ENCODE data around the gene SYTL2. TPM values are rescaled to one million over a fixed set of nuclear protein-coding genes. Genes with fewer than 3 reads are reported as not detected.
A peak's percentile ranks its signal among the peaks of the same experiment; 100 is the strongest.

The SYTL2 gene
- total and polyA plus RNA-seq, 12 donors, result 2.9 to 16.1 (median 5.1) TPM

- DNase-seq (no peak), ATAC-seq (no peak)
- intact Hi-C loops (cut with DNase I), result no loop called here
- H3K4me3 ChIP-seq, result no peak overlapping the region
- 81 to 89% methylated on average over 1 of the region's 1 CpG for WGBS, 2 donors
- TF ChIP-seq, protein P1, sequence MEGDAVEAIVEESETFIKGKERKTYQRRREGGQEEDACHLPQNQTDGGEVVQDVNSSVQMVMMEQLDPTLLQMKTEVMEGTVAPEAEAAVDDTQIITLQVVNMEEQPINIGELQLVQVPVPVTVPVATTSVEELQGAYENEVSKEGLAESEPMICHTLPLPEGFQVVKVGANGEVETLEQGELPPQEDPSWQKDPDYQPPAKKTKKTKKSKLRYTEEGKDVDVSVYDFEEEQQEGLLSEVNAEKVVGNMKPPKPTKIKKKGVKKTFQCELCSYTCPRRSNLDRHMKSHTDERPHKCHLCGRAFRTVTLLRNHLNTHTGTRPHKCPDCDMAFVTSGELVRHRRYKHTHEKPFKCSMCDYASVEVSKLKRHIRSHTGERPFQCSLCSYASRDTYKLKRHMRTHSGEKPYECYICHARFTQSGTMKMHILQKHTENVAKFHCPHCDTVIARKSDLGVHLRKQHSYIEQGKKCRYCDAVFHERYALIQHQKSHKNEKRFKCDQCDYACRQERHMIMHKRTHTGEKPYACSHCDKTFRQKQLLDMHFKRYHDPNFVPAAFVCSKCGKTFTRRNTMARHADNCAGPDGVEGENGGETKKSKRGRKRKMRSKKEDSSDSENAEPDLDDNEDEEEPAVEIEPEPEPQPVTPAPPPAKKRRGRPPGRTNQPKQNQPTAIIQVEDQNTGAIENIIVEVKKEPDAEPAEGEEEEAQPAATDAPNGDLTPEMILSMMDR (IDR thresholded peaks at IDR 0.05), result no peak
- no peaks in the 10 kb centered on the region for H3K9me3 ChIP-seq
- H3K27ac ChIP-seq, result no peak overlapping the region
- H3K36me3 ChIP-seq, result no peaks in the 10 kb centered on the region
- no peaks in the 10 kb centered on the region for H3K27me3 ChIP-seq
- H3K4me1 ChIP-seq, result peaks cover 0 to 28% (median 0%) of the 10 kb centered on the region in 9 donors
Measured at GRCh38 chr11:85755701-85756100, 55.2 kb downstream of the SYTL2 start.

DNA sequence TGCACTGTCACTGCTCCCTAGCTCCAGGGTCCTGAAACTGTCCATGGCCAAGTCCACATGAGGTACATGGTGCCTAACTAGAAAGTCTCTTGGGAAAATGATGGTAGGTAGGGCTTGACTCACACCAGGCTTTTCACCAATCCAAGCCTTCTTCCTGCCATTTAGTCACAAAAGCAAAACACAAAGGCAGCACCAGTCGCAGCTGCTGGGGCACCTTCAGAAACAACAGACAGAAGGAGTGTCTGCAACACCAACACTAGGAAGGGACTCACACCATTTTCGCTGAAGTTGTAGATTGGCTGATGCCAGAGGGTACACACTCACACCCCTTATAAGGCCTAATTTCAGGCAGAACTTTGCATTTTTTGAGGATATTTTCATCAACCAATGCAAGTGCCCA is 55.7 kb downstream of the SYTL2 start:
- DNase-seq (no peak), ATAC-seq (no peak)
- Histone ChIP-seq H3K4me1 (peaks cover 0 to 33% (median 0%) of the 10 kb centered on the region in 9 donors), H3K36me3 (no peaks in the 10 kb centered on the region), H3K9me3 (no peaks in the 10 kb centered on the region), H3K27ac (no peak overlapping the region), H3K27me3 (no peaks in the 10 kb centered on the region), H3K4me3 (no peak overlapping the region)
- intact Hi-C loops (cut with DNase I), result no loop called here
- WGBS, 2 donors, result 94 to 96% methylated on average over 2 of the region's 2 CpGs
- TF ChIP-seq, protein P1 (IDR thresholded peaks at IDR 0.05), result no peak

GRCh38 chr11:85752890-85753581 is 57.9 kb downstream of the SYTL2 start:
- Histone ChIP-seq H3K27me3 (no peaks in the 10 kb centered on the region), H3K4me1 (peaks cover 0 to 48% (median 0%) of the 10 kb centered on the region in 9 donors), H3K27ac (peak overlapping the region in 1 of 10 donors; percentile 62), H3K9me3 (no peaks in the 10 kb centered on the region), H3K4me3 (no peak overlapping the region), H3K36me3 (peaks cover 0 to under 1% (median 0%) of the 10 kb centered on the region in 9 donors)
- TF ChIP-seq, protein P1 (IDR thresholded peaks at IDR 0.05), result no peak
- intact Hi-C loops (cut with DNase I), result no loop called here
- 86 to 90% methylated on average over 7 of the region's 7 CpGs for WGBS, 2 donors
- DNase-seq (no peak), ATAC-seq (peak in 3 of 8 donors; percentile 39 to 69 (median 42))

DNA sequence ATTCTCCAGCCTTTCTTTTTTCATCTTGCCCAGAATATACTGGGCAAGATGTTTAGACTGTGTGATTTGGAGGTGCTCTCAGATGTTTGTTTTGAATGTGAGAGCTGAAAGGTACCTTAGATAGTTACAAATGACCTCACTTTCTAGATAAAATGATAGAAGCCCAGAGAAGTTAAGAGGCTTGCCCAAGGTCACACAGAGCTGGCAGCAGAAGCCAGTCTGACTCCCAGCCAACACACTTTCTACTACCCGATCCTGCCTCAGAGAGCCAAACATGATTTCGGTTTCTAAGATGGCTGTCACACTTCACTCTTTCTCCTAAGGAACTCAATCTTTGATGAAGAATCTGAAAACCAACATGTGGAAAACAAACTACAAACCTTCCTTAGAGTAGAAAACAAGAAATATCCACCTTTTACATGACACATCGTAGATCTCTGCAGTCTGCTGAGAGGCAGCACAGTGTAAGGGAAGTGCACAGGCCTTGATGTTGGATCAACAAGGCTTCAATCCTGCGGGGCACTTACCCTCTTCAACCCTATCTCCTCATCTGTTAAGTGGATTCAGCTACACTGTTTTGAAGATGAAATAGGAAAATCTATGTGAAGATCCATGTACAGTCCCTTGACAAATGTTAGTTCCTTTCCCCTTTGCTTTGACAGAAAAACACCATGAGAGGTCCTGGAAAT is 58.6 kb downstream of the SYTL2 start:
- Histone ChIP-seq H3K36me3 (peaks cover 0 to 5% (median 0%) of the 10 kb centered on the region in 9 donors), H3K27me3 (no peaks in the 10 kb centered on the region), H3K9me3 (no peaks in the 10 kb centered on the region), H3K4me1 (peaks cover 0 to 48% (median 0%) of the 10 kb centered on the region in 9 donors), H3K27ac (peak overlapping the region in 1 of 10 donors; percentile 62), H3K4me3 (no peak overlapping the region)
- intact Hi-C loops (cut with DNase I), result no loop called here
- 78 to 80% methylated on average over 4 of the region's 4 CpGs for WGBS, 2 donors
- DNase-seq (no peak), ATAC-seq (no peak)
- TF ChIP-seq, protein P1 (IDR thresholded peaks at IDR 0.05), result no peak
